ENCODE results near the gene E2F4. TPM values are rescaled to one million over a fixed set of nuclear protein-coding genes. Genes with fewer than 3 reads are reported as not detected.

The E2F4 gene
- polyA plus RNA-seq, 1 donor: 67.6 TPM

DNA sequence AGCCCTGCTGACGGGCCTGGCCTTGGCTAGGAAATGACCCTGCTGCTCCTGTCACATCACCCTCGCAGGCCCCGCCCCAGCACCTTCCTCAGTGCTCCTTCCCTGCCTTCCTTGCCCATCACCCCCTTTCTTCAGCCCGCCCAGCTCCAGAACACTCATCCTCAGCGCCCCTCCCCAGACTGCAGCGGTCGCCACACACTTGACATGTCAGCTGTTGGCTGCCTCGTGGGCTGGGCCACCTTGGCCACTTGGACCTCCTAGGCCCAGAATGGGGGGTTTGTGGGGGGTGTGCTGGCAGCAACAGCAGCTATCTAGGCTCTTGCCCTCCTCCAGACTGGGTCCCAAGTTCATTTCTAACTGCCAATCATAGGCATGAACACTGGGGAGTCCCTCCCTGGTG, 17.6 kb downstream of the E2F4 start:
- H3K9me3 ChIP-seq (ENCODE audit: control insufficient read depth, low read depth, low read length): no peaks in the 10 kb centered on the region
- no peak overlapping the region for H3K27ac ChIP-seq (ENCODE audit: low read length)
- no peaks in the 10 kb centered on the region for H3K4me1 ChIP-seq (ENCODE audit: control insufficient read depth, insufficient read depth, low read length)
- DNase-seq: no peak
- peaks cover 5% of the 10 kb centered on the region for H3K36me3 ChIP-seq (ENCODE audit: control insufficient read depth, insufficient read depth, low read length)
- H3K4me3 ChIP-seq (ENCODE audit: low read length): no peak overlapping the region
- no CpG with 5 or more reads among the region's 8 CpGs for WGBS (ENCODE audit: insufficient coverage, low lambda C conversion rate)
- H3K27me3 ChIP-seq (ENCODE audit: control insufficient read depth, insufficient read depth, low read length): no peaks in the 10 kb centered on the region

DNA sequence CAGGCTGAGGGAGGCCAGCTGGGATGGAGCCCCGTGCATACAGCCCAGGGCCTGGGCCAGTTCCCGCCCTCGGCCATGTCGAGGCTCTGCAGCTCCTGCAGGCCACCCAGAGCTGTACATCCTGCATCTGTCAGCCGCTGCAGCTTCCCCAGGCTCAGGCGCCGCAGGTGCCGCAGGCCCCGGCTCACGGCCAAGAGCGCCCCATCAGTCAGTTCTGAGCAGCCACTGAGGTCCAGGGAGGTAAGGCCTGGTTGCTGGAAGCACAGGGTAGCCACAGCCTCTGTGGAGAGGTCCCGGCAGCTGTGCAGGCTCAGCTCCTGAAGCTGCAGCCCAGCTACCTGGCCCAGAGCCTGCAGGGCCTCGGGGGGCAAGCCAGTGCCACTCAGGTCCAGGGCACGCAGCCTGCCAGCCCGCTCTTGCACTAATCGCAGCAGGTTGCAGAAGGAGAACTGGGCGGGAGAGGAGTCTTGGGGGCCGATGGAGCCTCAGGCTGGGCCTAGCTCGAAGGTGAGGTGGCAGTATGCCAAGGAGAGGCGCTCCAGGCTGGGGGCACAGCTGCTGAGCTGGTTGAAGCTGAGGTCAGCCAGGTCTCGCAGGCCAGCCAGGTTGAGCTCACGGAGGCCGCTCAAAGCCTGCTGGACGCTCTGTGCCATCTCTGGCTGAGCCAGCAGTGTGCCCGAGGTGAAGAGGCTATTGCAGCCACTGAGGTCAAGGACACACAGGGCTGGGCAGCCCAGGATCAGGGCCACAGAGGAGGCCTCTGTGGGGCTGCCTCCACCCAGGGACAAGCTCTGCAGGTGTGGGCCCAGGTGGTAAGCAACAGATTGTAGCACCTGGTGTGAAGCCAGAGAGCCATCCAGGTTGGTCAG, 18.3 kb downstream of the E2F4 start:
- DNase-seq: no peak
- peaks cover 4% of the 10 kb centered on the region for H3K36me3 ChIP-seq (ENCODE audit: control insufficient read depth, insufficient read depth, low read length)
- H3K4me1 ChIP-seq (ENCODE audit: control insufficient read depth, insufficient read depth, low read length): no peaks in the 10 kb centered on the region
- WGBS (ENCODE audit: insufficient coverage, low lambda C conversion rate): no CpG with 5 or more reads among the region's 25 CpGs
- no peaks in the 10 kb centered on the region for H3K9me3 ChIP-seq (ENCODE audit: control insufficient read depth, low read depth, low read length)
- H3K27ac ChIP-seq (ENCODE audit: low read length): no peak overlapping the region
- H3K27me3 ChIP-seq (ENCODE audit: control insufficient read depth, insufficient read depth, low read length): no peaks in the 10 kb centered on the region
- no peak overlapping the region for H3K4me3 ChIP-seq (ENCODE audit: low read length)

DNA sequence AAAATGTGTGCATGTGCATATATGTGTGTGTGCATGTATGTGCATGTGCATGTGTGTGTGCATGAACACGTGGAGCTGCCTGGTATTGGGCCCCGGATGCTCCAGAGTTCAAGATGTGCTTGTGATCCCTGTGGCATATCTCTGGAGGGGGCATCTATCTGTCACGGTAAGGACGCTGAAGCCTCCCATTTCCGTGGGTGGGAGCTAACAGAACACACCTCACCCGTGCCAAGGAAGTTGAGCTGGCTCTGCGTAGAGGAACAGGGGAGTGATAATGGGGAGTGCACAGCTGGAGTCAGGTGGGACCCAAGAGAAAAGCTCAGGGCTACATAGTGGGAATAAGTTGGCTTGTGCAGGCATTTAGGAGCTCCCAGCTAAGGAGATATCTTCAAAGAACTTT, 19.7 kb downstream of the E2F4 start:
- no peaks in the 10 kb centered on the region for H3K4me1 ChIP-seq (ENCODE audit: control insufficient read depth, insufficient read depth, low read length)
- no peak for DNase-seq
- no peaks in the 10 kb centered on the region for H3K36me3 ChIP-seq (ENCODE audit: control insufficient read depth, insufficient read depth, low read length)
- H3K4me3 ChIP-seq (ENCODE audit: low read length): no peak overlapping the region
- H3K27me3 ChIP-seq (ENCODE audit: control insufficient read depth, insufficient read depth, low read length): no peaks in the 10 kb centered on the region
- no peak overlapping the region for H3K27ac ChIP-seq (ENCODE audit: low read length)
- H3K9me3 ChIP-seq (ENCODE audit: control insufficient read depth, low read depth, low read length): no peaks in the 10 kb centered on the region
- WGBS (ENCODE audit: insufficient coverage, low lambda C conversion rate): no CpG with 5 or more reads among the region's 7 CpGs

DNA sequence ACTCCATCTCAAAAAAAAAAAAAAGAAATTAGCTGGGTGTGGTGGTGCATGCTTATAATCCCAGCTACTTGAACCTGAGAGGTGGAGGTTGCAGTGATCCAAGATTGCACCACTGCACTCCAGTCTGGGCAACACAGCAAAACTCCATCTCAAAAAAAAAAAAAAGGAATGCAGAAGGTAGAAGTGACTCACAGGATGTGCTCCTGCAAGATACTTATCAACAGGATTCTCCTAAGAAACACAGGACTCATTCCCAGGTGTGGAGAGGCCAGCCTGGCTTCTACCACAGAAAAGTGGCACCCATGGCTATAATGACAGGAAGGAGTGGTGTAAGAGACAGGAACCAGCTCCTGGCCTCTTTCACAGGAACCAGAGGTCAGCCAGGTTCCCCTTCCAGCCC, 20.8 kb downstream of the E2F4 start:
- Histone ChIP-seq H3K4me3 (ENCODE audit: low read length) (no peak overlapping the region), H3K4me1 (ENCODE audit: control insufficient read depth, insufficient read depth, low read length) (no peaks in the 10 kb centered on the region), H3K9me3 (ENCODE audit: control insufficient read depth, low read depth, low read length) (no peaks in the 10 kb centered on the region), H3K27ac (ENCODE audit: low read length) (no peak overlapping the region), H3K27me3 (ENCODE audit: control insufficient read depth, insufficient read depth, low read length) (no peaks in the 10 kb centered on the region), H3K36me3 (ENCODE audit: control insufficient read depth, insufficient read depth, low read length) (peaks cover 2% of the 10 kb centered on the region)
- no peak for DNase-seq

DNA sequence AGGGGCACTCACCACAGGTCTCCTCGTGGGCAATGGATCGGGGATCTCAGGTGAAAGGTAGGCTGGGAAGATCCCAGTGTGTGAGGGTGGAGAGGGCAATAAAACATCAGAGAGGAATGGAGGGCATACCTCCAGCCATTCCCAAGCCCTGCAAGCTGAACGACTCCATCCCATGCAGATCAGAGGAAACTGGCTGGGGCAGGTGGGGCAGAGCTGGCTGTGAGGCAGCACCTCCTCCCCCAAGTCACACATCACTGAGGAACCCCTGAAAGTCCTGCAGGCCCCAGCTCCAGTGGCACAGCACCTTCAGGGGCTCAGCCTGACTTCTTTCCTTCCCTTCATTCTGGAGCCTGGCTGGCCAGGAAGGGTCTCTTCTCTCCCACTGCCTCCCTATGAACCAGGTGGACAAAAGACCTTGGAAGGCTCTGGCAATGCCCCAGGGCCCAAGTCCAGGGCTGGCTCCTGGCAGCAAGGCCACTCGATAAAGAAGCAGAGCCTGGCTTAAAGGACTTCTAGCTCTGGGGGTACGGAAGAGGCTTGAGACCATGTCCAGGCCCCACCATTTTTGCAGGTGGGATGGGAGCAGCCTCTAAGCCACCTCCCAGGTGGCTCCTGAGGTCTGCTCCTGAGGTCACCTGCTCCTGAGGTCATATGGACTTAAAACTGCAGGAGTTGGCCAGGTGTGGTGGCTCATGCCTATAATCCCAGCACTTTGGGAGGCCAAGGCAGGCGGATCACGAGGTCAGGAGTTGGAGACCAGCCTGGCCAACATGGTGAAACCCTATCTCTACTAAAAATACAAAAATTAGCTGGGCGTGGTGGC, 21.5 kb downstream of the E2F4 start:
- Histone ChIP-seq H3K27me3 (ENCODE audit: control insufficient read depth, insufficient read depth, low read length) (no peaks in the 10 kb centered on the region), H3K9me3 (ENCODE audit: control insufficient read depth, low read depth, low read length) (no peaks in the 10 kb centered on the region), H3K4me3 (ENCODE audit: low read length) (no peak overlapping the region), H3K36me3 (ENCODE audit: control insufficient read depth, insufficient read depth, low read length) (peaks cover 2% of the 10 kb centered on the region), H3K4me1 (ENCODE audit: control insufficient read depth, insufficient read depth, low read length) (no peaks in the 10 kb centered on the region), H3K27ac (ENCODE audit: low read length) (no peak overlapping the region)
- no CpG with 5 or more reads among the region's 8 CpGs for WGBS (ENCODE audit: insufficient coverage, low lambda C conversion rate)
- no peak for DNase-seq

DNA sequence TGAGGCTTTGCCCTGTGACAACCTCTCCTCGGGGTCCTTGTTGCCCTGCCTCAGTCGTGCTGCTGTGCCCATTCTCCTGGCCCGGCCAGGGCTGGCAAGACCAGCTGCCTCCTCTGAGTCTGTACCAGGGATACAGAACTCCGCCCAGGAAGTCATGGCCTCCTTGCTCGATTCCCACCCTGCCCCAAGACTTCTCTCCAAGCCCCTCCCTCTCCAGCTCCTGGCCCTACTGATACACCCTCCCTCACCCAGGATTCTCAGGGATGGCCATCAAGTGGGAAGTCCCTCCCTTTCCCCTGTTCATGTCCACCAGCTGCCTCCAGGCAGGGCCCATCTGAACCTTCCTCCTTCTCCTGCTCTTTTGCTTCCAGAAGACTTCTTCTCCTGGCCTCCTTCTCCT, 23.8 kb downstream of the E2F4 start:
- H3K36me3 ChIP-seq (ENCODE audit: control insufficient read depth, insufficient read depth, low read length): peaks cover 2% of the 10 kb centered on the region
- WGBS (ENCODE audit: insufficient coverage, low lambda C conversion rate): no CpG with 5 or more reads among the region's 5 CpGs
- no peaks in the 10 kb centered on the region for H3K4me1 ChIP-seq (ENCODE audit: control insufficient read depth, insufficient read depth, low read length)
- H3K9me3 ChIP-seq (ENCODE audit: control insufficient read depth, low read depth, low read length): no peaks in the 10 kb centered on the region
- H3K27ac ChIP-seq (ENCODE audit: low read length): no peak overlapping the region
- no peak for DNase-seq
- H3K27me3 ChIP-seq (ENCODE audit: control insufficient read depth, insufficient read depth, low read length): no peaks in the 10 kb centered on the region
- no peak overlapping the region for H3K4me3 ChIP-seq (ENCODE audit: low read length)

DNA sequence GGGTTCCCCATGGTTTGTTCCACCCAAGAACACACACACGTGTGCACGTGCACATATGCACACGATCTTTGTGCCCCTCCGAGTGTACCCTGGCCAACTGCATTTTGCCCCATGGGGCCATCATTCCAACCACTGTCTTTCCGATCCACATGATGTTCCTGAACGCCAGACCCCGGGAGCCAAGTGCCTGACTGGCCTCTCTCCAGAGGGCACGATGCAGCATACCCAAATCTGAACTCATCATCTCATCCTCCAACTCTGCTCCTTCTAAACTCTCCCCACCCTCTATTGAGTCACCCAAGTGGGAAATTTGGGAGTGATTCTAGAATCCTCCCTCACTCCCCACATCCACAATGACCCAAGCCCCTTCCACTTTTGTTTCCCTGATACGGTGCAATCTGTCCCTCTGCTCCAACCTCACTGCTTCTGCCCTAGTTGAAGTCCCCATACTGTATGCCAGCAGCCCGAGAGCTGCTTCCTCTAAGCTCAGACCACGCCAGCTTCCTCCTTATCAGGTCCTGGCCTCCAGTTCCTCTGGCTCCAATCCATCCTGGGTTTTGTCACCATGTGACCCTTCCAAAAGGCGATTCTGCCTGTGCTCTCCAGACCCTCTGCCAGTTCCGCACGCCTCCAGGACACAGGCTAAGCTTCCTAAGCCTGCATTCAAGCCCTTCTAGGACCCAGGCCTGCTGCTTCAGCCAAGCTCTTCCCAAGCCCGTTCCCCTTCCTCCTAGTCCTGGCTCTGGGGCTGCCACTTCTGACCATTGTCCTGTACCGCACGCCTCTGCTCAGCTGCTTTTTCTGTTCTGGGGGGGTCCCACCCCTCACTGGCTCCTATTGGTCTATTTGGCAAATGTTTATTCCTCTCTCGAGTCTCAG, 24.9 kb downstream of the E2F4 start:
- H3K27ac ChIP-seq (ENCODE audit: low read length): no peak overlapping the region
- DNase-seq: no peak
- no peak overlapping the region for H3K4me3 ChIP-seq (ENCODE audit: low read length)
- H3K9me3 ChIP-seq (ENCODE audit: control insufficient read depth, low read depth, low read length): no peaks in the 10 kb centered on the region
- 80% methylated on average over 1 of the region's 18 CpGs for WGBS (ENCODE audit: insufficient coverage, low lambda C conversion rate)
- peaks cover 2% of the 10 kb centered on the region for H3K36me3 ChIP-seq (ENCODE audit: control insufficient read depth, insufficient read depth, low read length)
- no peaks in the 10 kb centered on the region for H3K4me1 ChIP-seq (ENCODE audit: control insufficient read depth, insufficient read depth, low read length)
- H3K27me3 ChIP-seq (ENCODE audit: control insufficient read depth, insufficient read depth, low read length): no peaks in the 10 kb centered on the region

DNA sequence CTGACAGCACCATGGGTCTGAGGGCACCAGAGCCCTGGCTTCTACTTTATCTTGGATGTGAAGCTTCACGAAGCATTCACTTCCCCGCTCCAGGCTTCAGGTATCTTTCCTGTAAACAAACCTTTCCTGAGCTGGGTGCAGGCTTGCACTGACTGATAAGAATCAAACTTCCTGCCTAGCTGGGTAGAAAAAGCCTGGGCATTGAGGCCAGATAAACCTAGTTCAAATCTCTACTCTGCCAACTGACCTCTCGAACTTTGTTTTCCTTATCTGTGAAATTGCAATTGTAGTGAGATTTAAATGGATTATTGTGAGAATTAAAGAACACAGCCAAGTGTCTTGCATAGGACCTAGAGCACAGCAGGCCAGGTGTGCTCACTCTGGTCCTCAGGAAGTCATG, 32.0 kb downstream of the E2F4 start:
- WGBS (ENCODE audit: insufficient coverage, low lambda C conversion rate): no CpG with 5 or more reads among the region's 3 CpGs
- Histone ChIP-seq H3K9me3 (ENCODE audit: control insufficient read depth, low read depth, low read length) (no peaks in the 10 kb centered on the region), H3K27ac (ENCODE audit: low read length) (no peak overlapping the region), H3K4me3 (ENCODE audit: low read length) (no peak overlapping the region), H3K36me3 (ENCODE audit: control insufficient read depth, insufficient read depth, low read length) (peaks cover 9% of the 10 kb centered on the region), H3K27me3 (ENCODE audit: control insufficient read depth, insufficient read depth, low read length) (no peaks in the 10 kb centered on the region), H3K4me1 (ENCODE audit: control insufficient read depth, insufficient read depth, low read length) (peaks cover 10% of the 10 kb centered on the region)
- no peak for DNase-seq

DNA sequence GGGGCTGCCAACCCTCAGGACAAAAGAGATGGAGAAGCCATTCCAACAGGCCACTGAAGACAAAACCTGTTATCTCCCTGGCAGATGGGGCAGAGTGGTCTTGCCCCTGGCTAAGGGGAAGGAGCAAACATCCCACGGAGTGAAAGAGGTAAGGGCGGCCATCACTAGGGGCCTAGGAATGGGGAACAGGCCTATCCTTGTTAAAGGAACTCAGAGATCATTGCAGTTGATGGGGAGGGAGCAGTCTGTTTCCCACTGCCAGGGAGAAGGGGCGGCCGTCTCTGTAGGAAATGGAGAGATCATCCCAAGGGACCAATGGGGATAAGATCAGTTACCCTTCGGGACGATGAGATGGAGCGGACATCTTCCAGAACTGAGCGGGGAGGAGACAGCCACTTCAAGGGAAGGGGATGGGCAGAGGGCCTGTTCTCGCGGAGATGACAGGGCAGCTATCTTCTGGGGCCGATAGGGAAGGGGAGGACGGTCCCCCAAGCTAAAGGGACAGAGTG, 34.4 kb downstream of the E2F4 start:
- Histone ChIP-seq H3K27ac (ENCODE audit: low read length) (peak overlapping the region; percentile 6), H3K4me1 (ENCODE audit: control insufficient read depth, insufficient read depth, low read length) (peaks cover 10% of the 10 kb centered on the region), H3K36me3 (ENCODE audit: control insufficient read depth, insufficient read depth, low read length) (peaks cover 33% of the 10 kb centered on the region), H3K9me3 (ENCODE audit: control insufficient read depth, low read depth, low read length) (no peaks in the 10 kb centered on the region), H3K27me3 (ENCODE audit: control insufficient read depth, insufficient read depth, low read length) (no peaks in the 10 kb centered on the region), H3K4me3 (ENCODE audit: low read length) (peak overlapping the region; percentile 100)
- 25% methylated on average over 2 of the region's 12 CpGs for WGBS (ENCODE audit: insufficient coverage, low lambda C conversion rate)
- DNase-seq: no peak

Measured in large intestine (tissue), 3 donors.